Fibroblast of upper back skin (primary cell): ENCODE results near the gene HOOK2.

Experiments used
- DNase-seq: peaks from one replicate; pipeline ENCODE4 v3.0.0-alpha.2; 2013

The HOOK2 gene

GRCh38 chr19:12793290-12794195, 18.2 kb upstream of the HOOK2 start:
- DNase-seq = peak; percentile 93

DNA sequence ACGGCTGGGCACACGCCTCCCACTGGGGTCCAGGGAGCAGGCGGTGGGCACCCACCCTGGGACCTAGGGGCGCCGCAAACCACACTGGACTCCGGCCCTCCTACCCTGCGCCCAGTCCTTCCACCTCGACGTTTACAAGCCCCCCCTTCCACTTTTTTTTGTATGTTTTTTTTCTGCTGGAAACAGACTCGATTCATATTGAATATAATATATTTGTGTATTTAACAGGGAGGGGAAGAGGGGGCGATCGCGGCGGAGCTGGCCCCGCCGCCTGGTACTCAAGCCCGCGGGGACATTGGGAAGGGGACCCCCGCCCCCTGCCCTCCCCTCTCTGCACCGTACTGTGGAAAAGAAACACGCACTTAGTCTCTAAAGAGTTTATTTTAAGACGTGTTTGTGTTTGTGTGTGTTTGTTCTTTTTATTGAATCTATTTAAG, 17.5 kb upstream of the HOOK2 start:
- no peak for DNase-seq

DNA sequence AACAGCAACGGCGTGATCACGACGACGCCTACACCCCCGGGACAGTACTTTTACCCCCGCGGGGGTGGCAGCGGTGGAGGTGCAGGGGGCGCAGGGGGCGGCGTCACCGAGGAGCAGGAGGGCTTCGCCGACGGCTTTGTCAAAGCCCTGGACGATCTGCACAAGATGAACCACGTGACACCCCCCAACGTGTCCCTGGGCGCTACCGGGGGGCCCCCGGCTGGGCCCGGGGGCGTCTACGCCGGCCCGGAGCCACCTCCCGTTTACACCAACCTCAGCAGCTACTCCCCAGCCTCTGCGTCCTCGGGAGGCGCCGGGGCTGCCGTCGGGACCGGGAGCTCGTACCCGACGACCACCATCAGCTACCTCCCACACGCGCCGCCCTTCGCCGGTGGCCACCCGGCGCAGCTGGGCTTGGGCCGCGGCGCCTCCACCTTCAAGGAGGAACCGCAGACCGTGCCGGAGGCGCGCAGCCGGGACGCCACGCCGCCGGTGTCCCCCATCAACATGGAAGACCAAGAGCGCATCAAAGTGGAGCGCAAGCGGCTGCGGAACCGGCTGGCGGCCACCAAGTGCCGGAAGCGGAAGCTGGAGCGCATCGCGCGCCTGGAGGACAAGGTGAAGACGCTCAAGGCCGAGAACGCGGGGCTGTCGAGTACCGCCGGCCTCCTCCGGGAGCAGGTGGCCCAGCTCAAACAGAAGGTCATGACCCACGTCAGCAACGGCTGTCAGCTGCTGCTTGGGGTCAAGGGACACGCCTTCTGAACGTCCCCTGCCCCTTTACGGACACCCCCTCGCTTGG, 16.9 kb upstream of the HOOK2 start:
- peak; percentile 41 for DNase-seq

GRCh38 chr19:12791345-12792050, 16.1 kb upstream of the HOOK2 start, which contains the start of gene JUNB:
TSS of gene JUNB (plus strand) at chr19:12791486. CDS start at chr19:12791772, 286 bp downstream.
- DNase-seq = peak; percentile 96

DNA sequence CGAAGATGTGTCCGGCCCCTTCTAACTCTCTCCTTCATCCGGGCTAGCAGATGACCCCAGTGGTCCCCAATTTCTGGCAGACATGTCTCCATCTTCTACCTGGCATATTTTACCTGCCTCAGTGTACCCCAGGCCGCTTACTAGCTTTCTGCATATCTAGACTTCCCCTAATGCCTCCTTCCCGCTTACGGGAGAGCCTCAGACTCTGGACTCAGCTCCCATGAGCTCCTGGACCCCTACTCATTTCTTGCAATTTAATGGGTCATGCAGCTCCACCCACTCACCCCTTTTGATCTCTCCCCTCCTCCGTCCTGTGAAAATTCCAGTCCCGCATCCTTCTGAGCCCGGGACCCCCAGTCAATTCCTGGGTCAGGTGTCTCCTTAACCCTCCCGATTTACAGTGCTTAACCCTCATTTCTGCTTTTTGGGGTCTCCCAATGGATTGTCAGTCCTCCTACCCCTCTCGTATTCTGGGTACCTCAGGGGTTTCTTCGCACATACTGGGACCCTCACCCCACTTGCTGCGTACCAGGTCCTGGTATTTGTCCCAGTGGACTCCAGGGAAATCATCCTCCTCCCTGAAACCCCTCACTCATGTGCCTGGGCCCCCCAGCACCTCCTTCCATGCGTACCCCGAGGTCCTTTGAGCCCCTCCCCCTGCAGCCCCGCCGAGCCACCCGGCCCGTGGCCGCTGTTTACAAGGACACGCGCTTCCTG, 15.4 kb upstream of the HOOK2 start:
- no peak for DNase-seq

DNA sequence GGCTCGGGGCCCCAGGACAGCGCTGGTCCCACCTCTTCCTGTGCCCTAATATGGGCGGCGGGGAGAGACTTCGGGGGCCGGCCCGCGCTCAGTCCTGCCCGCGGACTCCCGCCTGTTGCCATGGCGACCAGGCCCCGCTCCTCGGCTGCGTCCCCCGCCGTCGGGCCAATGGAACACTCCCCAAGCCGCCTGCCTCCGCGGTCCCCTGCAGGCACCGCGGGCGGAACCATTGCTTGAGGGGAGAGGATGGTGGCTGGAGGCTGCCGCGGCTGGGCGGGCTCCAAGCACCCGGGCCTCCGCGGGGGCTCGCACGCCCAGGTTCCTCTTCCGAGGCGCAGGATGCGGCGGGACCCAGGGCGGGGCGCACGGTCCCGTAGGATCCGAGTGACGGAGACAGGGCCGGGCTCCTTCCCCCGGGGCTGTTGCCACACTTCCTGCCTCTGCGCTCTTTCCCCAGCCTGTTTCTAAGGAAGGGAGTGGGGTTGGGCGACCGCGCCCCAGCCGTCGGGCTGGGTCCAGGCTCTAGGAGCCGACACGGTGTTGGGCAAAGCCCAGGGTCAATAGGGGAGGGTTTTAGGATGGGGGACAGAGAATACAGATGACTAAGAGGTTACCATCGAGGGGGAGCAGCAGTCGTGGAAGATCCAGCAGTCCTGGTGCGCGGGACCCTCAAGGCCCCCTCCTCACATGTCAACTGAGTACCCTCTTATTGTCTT, 14.7 kb upstream of the HOOK2 start:
- peak; percentile 96 for DNase-seq

- DNase-seq = no peak
Observed at GRCh38 chr19:12789098-12789903, 13.9 kb upstream of the HOOK2 start.

DNA sequence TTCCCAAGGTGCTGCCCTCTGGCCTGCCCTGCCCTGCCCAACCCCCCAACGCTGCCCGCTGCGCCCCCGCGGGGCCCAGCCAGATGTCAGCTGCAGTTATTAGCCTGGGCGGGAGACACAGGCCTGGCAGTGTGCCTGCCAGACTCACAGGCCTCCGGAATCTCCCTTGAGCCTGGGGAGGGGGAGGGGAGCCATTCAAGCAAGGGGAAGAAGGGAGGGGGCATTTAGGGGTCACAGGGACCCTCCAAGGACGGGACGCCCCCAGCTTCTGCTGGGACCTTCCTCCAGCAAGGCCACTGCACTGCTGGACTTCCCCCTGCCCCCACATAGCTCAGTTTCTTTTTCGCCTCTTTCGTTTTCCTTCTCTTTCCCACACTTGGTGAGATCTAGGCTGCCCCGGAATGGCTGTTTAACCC, 13.3 kb upstream of the HOOK2 start:
- peak; percentile 73 for DNase-seq

DNA sequence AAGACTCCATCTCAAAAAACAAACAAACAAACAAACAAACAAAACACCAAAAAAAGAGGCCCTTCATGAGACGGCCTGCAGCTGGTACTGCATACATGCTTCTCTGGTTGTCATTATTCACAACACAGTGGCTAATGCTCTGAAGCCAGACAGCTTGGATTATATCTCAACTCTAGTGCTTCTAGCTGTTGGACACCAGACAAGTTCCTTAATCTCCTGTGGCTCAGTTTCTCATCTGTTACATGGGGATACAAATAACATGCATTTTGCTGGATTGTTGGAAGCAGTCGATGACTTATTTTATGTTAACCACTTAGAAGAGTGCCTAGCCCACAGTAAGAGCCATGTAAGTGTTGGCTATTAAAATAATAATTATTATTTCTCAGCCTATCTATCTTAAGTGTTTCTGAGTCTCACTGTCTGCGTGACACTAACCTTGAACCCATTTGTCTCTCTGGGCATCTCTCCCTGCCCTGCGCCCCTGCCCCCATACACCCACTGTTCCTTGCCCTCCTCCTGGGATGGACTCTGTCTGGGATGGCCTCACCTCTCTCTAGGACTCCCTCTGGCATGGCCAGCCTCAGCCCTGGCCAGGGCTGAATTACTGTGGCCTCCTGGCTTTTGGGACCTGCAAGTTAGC, 12.8 kb upstream of the HOOK2 start:
- no peak for DNase-seq

DNA sequence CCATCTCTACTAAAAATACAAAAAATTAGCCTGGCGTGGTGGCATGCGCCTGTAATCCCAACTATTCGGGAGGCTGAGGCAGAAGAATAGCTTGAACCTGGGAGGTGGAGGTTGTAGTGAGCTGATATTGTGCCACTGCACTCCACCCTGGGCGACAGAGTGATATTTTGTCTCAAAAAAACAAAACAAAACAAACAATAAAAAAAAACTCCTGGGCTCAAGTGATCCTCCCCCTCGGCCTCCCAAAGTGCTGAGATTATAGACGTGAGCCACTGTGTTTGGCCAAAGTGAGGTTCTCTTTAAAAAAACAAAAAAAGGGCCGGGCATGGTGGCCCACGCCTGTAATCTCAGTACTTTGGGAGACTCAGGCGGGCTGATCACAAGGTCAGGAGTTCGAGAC, 12.1 kb upstream of the HOOK2 start:
- DNase-seq = no peak

DNA sequence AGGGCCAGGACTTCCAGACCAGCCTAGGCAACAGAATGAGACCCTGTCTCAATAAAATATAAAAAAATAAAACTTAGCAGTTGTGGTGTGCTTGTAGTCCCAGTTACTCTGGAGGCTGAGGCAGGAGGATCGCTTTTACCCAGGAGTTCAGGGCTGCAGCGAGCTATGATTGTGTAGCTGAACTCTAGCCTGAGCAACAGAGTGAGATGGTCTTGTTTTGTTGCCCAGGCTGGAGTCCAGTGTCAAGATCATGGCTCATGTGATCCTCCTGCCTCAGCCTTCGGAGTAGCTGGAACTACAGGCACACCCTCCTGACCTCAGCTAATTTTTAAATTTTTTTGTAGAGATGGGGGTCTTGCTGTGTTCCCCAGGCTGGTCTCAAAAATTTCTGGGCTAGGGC, 11.6 kb upstream of the HOOK2 start:
- DNase-seq = no peak

- no peak for DNase-seq
Observed at GRCh38 chr19:12786141-12786870, 11.0 kb upstream of the HOOK2 start.

DNA sequence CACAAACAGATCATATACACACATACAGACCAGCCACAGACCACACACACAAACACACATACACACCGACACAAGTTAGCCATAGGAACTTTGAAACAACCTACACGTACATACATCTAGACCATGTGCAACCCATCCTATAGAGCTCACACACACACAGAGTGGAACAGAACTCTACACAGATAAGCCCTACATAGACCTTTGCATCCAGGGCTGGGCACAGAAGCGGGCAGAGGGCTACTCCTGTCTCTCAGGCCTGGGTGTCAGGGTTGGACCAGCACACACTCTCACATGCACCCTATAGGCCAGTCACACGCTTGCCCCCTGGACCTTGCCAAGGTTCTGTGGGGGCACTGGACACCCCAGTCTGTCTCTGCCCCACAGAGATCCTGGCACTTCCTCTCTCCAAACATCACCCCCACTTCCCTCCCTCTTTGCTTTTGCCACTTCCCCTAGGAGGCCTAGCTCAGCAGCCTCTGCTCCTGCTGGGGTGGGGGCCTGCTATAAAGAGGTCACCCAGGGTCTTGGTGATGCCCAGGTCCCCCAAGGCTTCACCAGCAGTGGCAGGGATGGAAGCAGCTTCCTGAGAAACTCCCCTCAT, 10.2 kb upstream of the HOOK2 start:
- no peak for DNase-seq

DNA sequence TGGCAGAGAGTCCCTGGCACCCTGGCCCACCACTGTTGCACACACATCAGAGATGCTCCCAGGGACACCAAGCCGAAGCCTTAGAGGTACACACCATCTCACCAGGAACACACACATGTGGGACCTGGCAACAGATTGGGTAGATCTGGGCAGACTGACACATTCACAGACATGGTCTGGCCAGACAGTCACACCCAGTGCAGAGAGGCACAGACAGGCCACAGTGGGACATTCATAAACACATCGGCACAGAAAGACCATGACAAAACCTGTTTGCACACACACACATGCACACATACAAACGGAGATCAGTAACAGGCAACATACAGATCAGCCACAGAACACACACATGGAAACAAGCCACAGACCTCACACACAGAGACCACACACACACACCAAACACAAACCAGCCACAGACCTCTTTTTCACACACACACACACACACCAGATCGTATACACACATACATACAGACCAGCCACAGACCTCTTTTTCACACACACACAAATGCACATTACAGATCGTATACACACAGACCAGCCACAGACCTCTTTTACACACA, 9.6 kb upstream of the HOOK2 start:
- peak; percentile 53 for DNase-seq

GRCh38 chr19:12784394-12784870, 9.1 kb upstream of the HOOK2 start:
- no peak for DNase-seq

DNA sequence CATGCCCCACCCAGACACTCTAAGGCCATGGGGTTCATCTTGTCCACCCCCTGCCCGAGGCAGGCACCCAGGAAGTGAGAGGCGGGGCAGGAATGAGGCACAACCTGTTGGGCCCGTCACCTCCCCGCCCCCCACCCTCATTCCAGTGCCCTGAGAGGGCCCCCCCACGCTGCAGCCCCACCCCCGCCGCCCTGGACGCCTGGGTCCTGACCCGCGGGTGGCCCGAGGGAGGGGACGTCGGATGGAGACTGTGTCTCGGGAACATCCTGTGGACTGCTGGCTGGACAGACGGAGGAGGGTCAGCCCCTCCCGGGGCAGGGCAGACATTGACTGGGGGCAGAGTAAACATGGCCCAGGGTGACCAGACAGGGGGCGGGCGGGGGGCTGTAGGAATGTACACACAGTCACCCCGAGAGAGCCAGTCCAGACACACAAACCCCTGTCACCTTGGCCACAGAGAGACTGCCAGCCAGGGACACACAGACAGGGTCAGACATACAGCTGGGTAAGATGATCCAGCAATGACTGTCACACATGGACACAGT, 8.6 kb upstream of the HOOK2 start:
- DNase-seq = no peak

- DNase-seq = peak; percentile 70
Observed at GRCh38 chr19:12783291-12783848, 8.0 kb upstream of the HOOK2 start.
